H1 (cell line): Measurements from ENCODE around the gene MAP4. TPM values are rescaled to one million over a fixed set of nuclear protein-coding genes. Genes with fewer than 3 reads are reported as not detected.

Source experiments
- ASH2L ChIP-seq: fragments of 200-600, 300-600 bp; sonication (generic); IDR thresholded peaks from one replicate; pipeline ENCODE4 v1.7.1; 2017; ENCODE audit warnings: low read length
- CHD7 ChIP-seq: fragments of 300-600 bp; sonication (generic); IDR thresholded peaks from 2 replicates; pipeline ENCODE4 v1.7.1; 2012; ENCODE audit warnings: low read length, moderate library complexity, mild to moderate bottlenecking, inconsistent platforms; ENCODE audit not compliant: insufficient replicate concordance
- E2F6 ChIP-seq: IDR thresholded peaks from 2 replicates; pipeline ENCODE4 v1.6.1; 2012; ENCODE audit warnings: inconsistent platforms
- FOSL1 ChIP-seq: IDR thresholded peaks from 2 replicates; pipeline ENCODE4 v1.6.1; 2011; ENCODE audit warnings: mild to moderate bottlenecking, low read depth, low read length, moderate library complexity; ENCODE audit not compliant: insufficient read depth
- MAX ChIP-seq: IDR thresholded peaks from 2 replicates; pipeline ENCODE4 v1.6.1; 2012; ENCODE audit warnings: inconsistent platforms
- POLR2A ChIP-seq, 2 experiments: IDR thresholded peaks; 1 replicate in 1 of 2; 2 replicates in 1 of 2; pipeline ENCODE4 v1.6.1; 2011; ENCODE audit warnings: low read depth in 2 of 2, low read length in 2 of 2, mild to moderate bottlenecking in 2 of 2; ENCODE audit errors: control extremely low read depth in 1 of 2
- POU5F1 ChIP-seq: IDR thresholded peaks from 2 replicates; pipeline ENCODE4 v1.6.1; 2011; ENCODE audit warnings: low read depth, mild to moderate bottlenecking, low read length, moderate library complexity
- SP1 ChIP-seq: IDR thresholded peaks from 2 replicates; pipeline ENCODE4 v1.6.1; 2011; ENCODE audit warnings: low read depth, low read length
- TAF1 ChIP-seq: IDR thresholded peaks from 2 replicates; pipeline ENCODE4 v1.6.1; 2011; ENCODE audit warnings: mild to moderate bottlenecking, low read depth, low read length
- polyA plus RNA-seq, 7 experiments: library from polyadenylated mRNA; depleted of rRNA in 3 of 7; stranded (reverse) in 5 of 7; unstranded in 2 of 7; fragments of >200 nt in 5 of 7; fragments of 200-250 nt in 2 of 7; gene quantifications; 1 replicate in 5 of 7; 2 replicates in 1 of 7; 4 replicates in 1 of 7; pipeline versions ENCODE4 v1.2.1 to v1.2.3, GENCODE V29; 2011 to 2013; ENCODE audit warnings: missing spikeins in 2 of 7, mixed read lengths in 2 of 7
- total RNA-seq: library from RNA; stranded (reverse); fragmentation: NEBNext Ultra II Directional; extraction: Animal tissue kit (Norgen Biotek cat#: 25700); gene quantifications from 2 replicates; pipeline ENCODE4 v1.2.1, GENCODE V29; 2021

MAP4 gene
- total and polyA plus RNA-seq, 2 of the 8 experiments (the other 6 are each of a cell fraction or from before 2014, with no cell fraction given) = 67.0 to 179 TPM

- TF ChIP-seq CHD7 (no peak), SP1 (peak; percentile 39; the same call in 1 of the 2 replicates), MAX (peak; percentile 79), TAF1 (peak; percentile 95), POLR2A (IDR thresholded peaks at IDR 0.05; ENCODE audit: control extremely low read depth in 1 of 2, low read depth in 2 of 2, low read length in 2 of 2) (peak; percentile 84 to 93), POU5F1 (no peak), E2F6 (0 out of 2 replicates have a peak, but pooled peaks have one; percentile 67), FOSL1 (peak; percentile 84), ASH2L (peak; percentile 90)
Observed at GRCh38 chr3:47824541-47825473, 191.4 kb downstream of the MAP4 start (continued).
